ENCODE results near the gene SBK2.

The SBK2 gene

GRCh38 chr19:55553217-55554182, 16.6 kb upstream of the SBK2 start:
- no peak for DNase-seq

- no peak for DNase-seq
Measured at GRCh38 chr19:55552620-55553019, 15.7 kb upstream of the SBK2 start.

GRCh38 chr19:55552206-55552605, 15.3 kb upstream of the SBK2 start:
- DNase-seq = no peak

- no peak for DNase-seq
Measured at GRCh38 chr19:55550321-55550650, 13.4 kb upstream of the SBK2 start.

- DNase-seq = no peak
Measured at GRCh38 chr19:55549500-55550320, 12.8 kb upstream of the SBK2 start.

- no peak for DNase-seq
Measured at GRCh38 chr19:55546822-55547614, 10.1 kb upstream of the SBK2 start.

- DNase-seq = no peak
Measured at GRCh38 chr19:55546011-55546410, 9.1 kb upstream of the SBK2 start.

GRCh38 chr19:55545443-55545842, 8.5 kb upstream of the SBK2 start, which contains the start of gene SBK3:
SBK3 (minus strand) TSS chr19:55545543; CDS start chr19:55545543, 0 bp downstream.
- DNase-seq = no peak

GRCh38 chr19:55544776-55545439, 8.0 kb upstream of the SBK2 start:
- DNase-seq = no peak

- no peak for DNase-seq
Measured at GRCh38 chr19:55544014-55544413, 7.1 kb upstream of the SBK2 start.

GRCh38 chr19:55543567-55543966, 6.6 kb upstream of the SBK2 start:
- DNase-seq = no peak

- no peak for DNase-seq
Measured at GRCh38 chr19:55542292-55542855, 5.4 kb upstream of the SBK2 start.

- no peak for DNase-seq
Measured at GRCh38 chr19:55541091-55541490, 4.2 kb upstream of the SBK2 start.

- no peak for DNase-seq
Measured at GRCh38 chr19:55540619-55541018, 3.7 kb upstream of the SBK2 start.

GRCh38 chr19:55539090-55539984, 2.4 kb upstream of the SBK2 start:
- no peak for DNase-seq

- DNase-seq = no peak
Measured at GRCh38 chr19:55538132-55538531, 1.2 kb upstream of the SBK2 start.

- no peak for DNase-seq
Measured at GRCh38 chr19:55537741-55538111, 793 bp upstream of the SBK2 start.

GRCh38 chr19:55536366-55536765, 567 bp downstream of the SBK2 start:
- DNase-seq = no peak

- no peak for DNase-seq
Measured at GRCh38 chr19:55535965-55536350, 975 bp downstream of the SBK2 start.

- no peak for DNase-seq
Measured at GRCh38 chr19:55535173-55535964, 1.6 kb downstream of the SBK2 start.

All from CD4-positive, alpha-beta T cell treated with Interferon alpha-2 for 1 hour (primary cell).